UCSD-AML1 (cell line): ENCODE data around the gene MARK2.
"Not testable (repeated sequence)": the region's sequence is repeated elsewhere in the genome, so short reads cannot be mapped to it uniquely, and the experiment has no call there.

Experiments used
- DNase-seq: peaks from one replicate; lab custom pipeline; 2025; ENCODE audit not compliant: unreplicated experiment; lab: John Stamatoyannopoulos, UW

The MARK2 gene

GRCh38 chr11:63853476-63853875, 14.6 kb downstream of the MARK2 start:
- no peak for DNase-seq

GRCh38 chr11:63854696-63855095, 15.8 kb downstream of the MARK2 start:
- DNase-seq: no peak

GRCh38 chr11:63855975-63856374, 17.1 kb downstream of the MARK2 start:
- no peak for DNase-seq

DNA sequence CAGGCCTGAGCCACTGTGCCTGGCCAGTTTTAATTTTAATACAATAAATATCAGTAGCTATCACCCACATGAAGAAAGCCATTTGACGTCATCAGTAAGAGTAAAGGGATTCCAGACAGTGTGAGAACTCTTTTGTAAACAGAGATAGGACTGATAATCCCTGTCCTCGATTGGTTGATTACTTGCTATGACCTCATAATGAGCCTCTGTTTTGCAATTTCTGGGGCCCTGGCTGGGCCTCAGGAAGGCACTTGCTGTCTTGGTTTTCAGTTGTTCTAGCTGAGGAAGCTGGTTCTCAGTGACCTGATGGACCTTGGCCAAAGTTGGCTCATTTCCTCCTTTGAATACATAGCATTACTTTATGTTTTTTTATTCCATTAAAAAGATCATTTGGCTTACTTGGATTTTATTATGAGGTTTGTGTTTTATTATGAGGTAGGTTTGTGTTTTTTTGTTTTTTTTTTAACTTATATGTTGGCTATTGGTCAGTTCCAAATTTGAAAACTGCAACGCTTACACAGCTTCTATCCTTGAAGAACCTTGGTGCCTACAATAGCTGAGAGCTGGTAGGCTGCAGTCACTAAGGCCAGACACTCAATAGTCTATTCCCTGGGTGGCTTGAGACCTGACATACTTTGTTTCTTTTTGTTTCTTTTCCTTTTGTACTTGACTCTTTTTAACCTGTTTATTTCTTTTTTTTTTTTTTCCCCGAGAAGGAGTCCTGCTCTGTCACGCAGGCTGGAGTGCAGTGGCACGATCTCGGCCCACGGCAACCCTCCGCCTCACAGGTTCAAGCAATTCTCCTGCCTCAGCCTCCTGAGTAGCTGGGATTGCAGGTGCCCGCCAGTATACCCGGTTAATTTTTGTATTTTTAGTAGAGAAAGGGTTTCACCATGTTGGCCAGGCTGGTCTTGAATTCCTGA, 20.0 kb downstream of the MARK2 start:
- DNase-seq: no peak

- DNase-seq: no peak
Observed at GRCh38 chr11:63862923-63863322, 24.0 kb downstream of the MARK2 start.

DNA sequence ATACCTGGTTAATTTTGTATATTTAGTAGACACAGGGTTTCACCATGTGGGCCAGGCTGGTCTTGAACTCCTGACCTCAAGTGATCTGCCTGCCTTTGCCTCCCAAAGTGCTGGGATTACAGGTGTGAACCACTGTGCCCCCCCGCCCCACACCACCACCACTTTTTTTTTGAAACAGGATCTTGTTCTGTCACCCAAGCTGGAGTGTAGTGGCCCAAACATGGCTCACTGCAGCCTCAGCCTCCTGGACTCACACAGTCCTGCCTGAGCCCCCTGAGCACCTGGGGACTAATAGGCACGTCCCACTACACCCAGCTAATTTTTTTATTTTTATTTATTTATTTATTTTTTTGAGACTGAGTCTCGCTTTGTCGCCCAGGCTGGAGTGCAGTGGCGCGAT, 24.7 kb downstream of the MARK2 start:
- DNase-seq: not testable (repeated sequence)

DNA sequence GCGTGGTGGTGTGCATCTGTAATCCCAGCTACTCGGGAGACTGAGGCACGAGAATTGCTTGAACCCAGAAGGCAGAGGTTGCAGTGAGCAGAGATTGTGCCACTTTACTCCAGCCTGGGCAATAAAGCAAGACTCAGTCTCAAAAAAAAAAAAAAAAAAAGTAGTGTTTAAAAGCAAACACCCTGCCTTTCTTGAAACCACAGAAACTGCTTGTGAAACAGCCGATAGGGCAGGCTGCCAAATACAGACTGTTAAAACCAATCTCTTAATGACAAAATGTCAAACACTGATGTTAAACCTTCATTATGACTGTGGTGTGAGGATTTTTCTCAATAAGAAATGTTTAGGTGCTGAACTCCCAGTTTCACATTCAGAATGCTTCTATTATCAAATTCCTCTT, 27.3 kb downstream of the MARK2 start:
- DNase-seq: no peak

- DNase-seq: no peak
Observed at GRCh38 chr11:63867511-63867910, 28.6 kb downstream of the MARK2 start.

DNA sequence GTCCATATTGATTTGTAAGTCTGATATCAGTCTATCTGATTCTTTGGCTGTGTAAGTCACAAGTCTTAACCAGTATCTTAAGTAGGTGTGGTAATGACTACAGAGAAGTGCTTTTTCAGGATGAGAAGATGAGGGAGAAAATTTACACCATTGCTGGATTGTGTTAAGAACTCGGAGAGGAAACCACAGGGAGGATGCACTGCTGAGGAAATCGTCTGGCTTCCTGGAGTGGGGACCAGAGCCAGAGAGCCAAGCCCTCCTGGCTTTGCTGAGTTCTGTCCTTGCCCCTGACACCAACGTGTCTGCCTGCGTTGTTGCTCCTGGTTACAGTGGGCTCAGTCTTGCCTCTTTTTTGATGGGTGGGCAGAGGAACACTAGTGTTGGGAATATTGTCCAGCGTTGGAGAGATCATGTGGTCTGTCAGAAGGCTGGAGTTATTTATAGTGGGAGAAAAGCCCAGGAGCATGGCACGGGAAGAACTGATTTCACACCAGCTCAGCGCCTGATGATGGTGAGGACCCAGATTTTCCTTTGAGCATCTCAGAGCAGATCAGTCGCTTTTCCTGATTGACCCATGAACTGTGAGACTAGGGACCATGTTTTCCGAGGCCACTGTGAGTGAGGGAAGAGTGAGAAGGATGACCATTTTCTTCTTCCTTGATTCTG, 29.6 kb downstream of the MARK2 start:
- peak; percentile 35 for DNase-seq

- DNase-seq: no peak
Observed at GRCh38 chr11:63869171-63869591, 30.3 kb downstream of the MARK2 start.

GRCh38 chr11:63869683-63870082, 30.8 kb downstream of the MARK2 start:
- DNase-seq: peak; percentile 32

DNA sequence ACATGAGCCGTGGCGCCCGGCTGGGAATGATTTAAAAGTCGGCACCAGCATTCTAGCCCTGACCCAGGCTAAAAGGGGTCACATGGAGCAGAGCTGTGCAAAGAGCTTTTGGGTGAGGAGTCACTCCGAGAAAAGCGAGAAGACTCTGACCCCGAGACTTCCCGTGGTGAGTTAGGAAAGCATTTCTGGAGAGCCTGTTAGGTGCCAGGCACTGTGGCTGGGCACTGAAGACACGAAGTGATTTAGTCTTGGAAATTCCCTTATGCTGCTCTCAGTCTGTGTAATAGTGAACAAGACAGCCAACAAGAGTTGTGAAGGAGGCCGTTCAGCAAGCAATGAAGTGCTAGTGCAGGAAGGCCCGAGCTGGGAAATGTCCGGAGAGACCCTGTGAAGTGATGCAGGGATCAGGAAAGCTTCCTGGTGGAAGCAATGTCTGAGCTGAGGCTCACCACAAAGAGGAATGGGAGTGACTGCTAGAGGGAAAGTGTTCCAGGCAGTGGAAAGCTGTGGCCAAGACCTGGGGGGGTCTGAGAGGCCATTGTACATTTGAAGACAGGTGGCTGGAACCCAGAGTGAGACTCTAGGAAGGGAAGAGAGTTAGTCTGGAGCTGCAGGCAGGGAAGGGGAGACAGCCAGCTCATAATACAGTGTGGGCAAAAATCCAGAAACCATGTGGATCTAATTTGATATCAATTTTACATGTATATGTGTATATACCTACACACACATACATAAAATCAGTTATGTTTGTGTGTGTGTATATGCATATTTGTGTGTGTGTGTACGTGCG, 31.6 kb downstream of the MARK2 start:
- no peak for DNase-seq

DNA sequence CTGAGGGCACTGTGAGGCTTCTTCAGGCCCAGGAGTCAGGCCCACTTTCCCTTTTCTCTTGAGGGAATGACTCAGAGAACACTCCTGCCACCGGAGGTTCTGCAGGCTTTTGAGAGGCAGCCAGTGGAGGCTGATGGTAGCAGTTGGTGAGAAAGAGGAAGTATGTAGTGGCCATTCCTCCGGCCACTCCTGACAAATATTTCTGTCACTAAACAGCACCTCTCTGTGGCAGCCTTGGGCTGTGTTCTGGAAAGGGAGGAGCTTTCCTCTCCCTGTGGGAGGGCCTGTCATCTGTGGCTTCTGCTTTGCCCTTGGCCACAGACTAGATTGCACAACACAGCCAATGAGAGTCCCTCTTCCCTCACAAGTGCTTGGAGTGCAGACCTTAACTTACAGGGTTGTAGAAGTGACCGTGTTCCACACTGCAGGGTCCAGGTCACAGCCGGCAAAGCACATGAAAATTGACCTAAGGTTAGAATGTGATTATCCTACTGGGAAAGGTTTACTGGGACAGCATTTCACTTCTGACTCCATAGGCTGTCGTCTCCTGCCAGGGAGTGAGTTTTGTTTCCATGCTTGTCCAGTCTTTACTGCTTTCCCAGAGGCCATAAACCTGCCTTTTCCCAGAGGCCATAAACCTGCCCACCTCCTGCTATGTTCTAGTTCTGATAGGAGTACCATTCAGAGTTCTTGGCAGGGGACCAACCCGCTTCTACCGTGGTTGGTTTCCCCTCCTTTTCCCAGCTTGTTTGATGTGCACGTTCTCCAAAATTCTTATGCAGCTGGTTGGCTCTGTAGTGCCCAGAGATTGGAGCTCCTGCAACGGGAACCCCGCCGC, 33.3 kb downstream of the MARK2 start:
- DNase-seq: peak; percentile 86

GRCh38 chr11:63872800-63873197, 33.9 kb downstream of the MARK2 start:
- no peak for DNase-seq

DNA sequence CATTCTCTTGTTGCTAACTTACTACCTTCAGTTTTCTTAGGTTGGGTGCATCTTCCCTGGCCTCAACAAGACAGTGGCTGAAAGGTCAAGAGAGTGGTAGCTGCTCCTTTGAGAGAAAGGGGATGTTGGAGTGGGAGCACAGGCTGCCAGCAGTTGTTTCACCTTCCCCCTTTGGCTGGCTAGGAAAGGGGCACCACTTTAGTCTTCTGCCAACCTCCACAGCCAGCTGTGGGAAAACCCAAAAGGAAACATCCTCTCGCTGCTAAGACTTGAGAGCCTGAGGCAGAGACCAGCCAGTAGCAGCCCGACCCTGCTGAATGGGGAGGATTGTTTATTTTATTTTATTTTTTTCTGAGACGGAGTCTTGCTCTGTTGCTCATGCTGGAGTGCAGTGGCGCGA, 34.4 kb downstream of the MARK2 start:
- DNase-seq: no peak

GRCh38 chr11:63874511-63874910, 35.6 kb downstream of the MARK2 start:
- no peak for DNase-seq

GRCh38 chr11:63875506-63876065, 36.7 kb downstream of the MARK2 start:
- no peak for DNase-seq

DNA sequence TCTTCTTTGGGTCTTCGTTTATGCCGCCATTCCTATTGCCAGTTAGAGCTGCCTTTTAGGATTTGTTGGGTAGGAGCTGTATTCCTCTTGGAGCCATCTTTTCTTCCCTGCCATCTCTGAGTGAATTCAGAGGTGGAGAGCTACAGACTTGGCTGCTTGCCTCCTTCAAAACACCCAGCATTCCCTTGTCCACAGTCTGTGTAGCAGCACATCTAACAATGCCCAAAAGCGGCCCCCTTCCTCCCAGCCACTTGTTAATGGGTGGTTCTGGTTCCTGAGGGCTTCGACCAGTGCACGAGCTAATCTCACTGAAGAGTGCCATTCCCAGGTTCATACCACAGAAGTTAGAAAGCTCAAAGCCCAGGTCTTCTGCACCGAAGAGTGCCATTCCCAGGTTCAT, 37.7 kb downstream of the MARK2 start:
- DNase-seq: no peak

DNA sequence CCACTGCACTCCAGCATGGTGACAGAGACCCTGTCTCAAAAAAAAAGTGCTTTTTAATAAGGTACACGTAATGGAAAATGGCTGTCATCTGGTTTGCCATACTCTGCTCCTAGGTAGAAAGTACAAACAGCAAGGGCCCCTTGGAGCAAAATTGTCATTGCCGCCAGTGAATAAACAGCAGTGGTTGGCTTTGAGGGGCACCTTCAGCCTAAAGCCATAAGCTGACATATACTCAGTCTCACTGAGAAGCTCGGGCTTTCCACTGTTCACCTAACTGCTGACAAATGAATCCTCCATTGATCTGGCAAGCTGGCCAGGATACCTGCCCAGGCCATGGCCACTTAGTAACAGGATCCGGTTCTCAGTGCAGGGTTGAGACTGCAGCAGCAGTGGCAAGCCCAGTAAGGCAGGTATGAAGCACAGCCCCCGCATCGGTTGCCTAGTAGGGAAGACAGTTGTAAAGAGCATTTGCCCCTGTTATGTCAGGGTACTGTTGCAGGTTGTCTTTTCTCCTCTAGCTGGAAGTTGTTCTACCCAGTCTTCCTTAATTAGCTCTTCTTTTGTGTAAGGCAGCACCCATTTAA, 38.8 kb downstream of the MARK2 start:
- DNase-seq: no peak
